Right cardiac atrium (tissue), 5 donors: ENCODE results near the gene ANXA4. TPM values are rescaled to one million over a fixed set of nuclear protein-coding genes. Genes with fewer than 3 reads are reported as not detected.
"Not testable (repeated sequence)": the region's sequence is repeated elsewhere in the genome, so short reads cannot be mapped to it uniquely, and the experiment has no call there.

Experiments used
- ATAC-seq, 2 donors: fragments of 200-7000 bp; cut with Tn5 transposase; one replicate each; pipeline versions ENCODE4 v1.8.0 to v1.9.1; 2020; ENCODE audit warnings: moderate library complexity in 2 of 2, mild to moderate bottlenecking in 1 of 2
- DNase-seq, 3 donors: peaks; one replicate each; pipeline ENCODE4 v3.0.0-alpha.2; 2020
- H3K27ac ChIP-seq: one replicate; pipeline ENCODE4 v1.5.1; 2013; ENCODE audit warnings: mild to moderate bottlenecking, low read length, control low read depth, moderate library complexity
- H3K27me3 ChIP-seq: one replicate; pipeline ENCODE4 v1.6.1; 2013; ENCODE audit not compliant: control insufficient read depth, insufficient read depth
- H3K4me1 ChIP-seq: one replicate; pipeline ENCODE4 v1.6.1; 2013; ENCODE audit warnings: low read length; ENCODE audit not compliant: control insufficient read depth, insufficient read depth
- H3K4me3 ChIP-seq: one replicate; pipeline ENCODE4 v1.5.1; 2013; ENCODE audit warnings: low read length, control low read depth
- H3K9me3 ChIP-seq: one replicate; pipeline ENCODE4 v1.6.1; 2013; ENCODE audit warnings: low read length; ENCODE audit not compliant: control insufficient read depth
- WGBS: extraction: QIAGEN DNeasy Blood & Tissue Kit; methylation state at CpG from one replicate; pipeline ENCODE4 v1.1.7; 2013; 5-methylcytosine and 5-hydroxymethylcytosine counted together
- intact Hi-C, 4 donors: fragments of 100-400 bp; cut with DNase I; formaldehyde crosslinking; loops; one replicate each; pipeline versions ENCODE4 v1.11.0 to v1.14.0; 2022 to 2023
- polyA plus RNA-seq: library from polyadenylated mRNA; stranded (reverse); fragments of 200-250 nt; gene quantifications from one replicate; pipeline ENCODE4 v1.2.3, GENCODE V29; 2013
- total RNA-seq, 4 donors: library from RNA; stranded (reverse); fragmentation: NEBNext Ultra II Directional; extraction: Animal tissue kit (Norgen Biotek cat#: 25700); gene quantifications; one replicate each; pipeline ENCODE4 v1.2.1, GENCODE V29; 2021
- donor health status: healthy with polysubstance abuse.
- donor health status: DM: no; HTN: yes; CAD: no.
- donor health status: DM: no; HTN: no; CAD: no.
- donor health status: DM: no; HTN: yes; CAD: no; lungs with severe emphysema.
- donor health status: DM: yes; HTN: yes; CAD: no.

Gene ANXA4
- total and polyA plus RNA-seq, 5 donors, result 15.4 to 43.7 (median 27.3) TPM

GRCh38 chr2:69797836-69798289 is 55.9 kb downstream of the ANXA4 start:
- DNase-seq, result no peak
- Histone ChIP-seq H3K9me3 (no peaks in the 10 kb centered on the region), H3K4me1 (peaks cover 4% of the 10 kb centered on the region), H3K27me3 (no peaks in the 10 kb centered on the region), H3K27ac (peak overlapping the region; percentile 59), H3K4me3 (no peak overlapping the region)
- no peak for ATAC-seq
- 42% methylated on average over 3 of the region's 3 CpGs for WGBS
- intact Hi-C loops, result loop anchor here in 1 of 4 donors (10.0 kb wide), 1 partner anchor 53 kb away; the partner anchor contains the start of gene ANXA4

GRCh38 chr2:69798290-69798908 is 56.5 kb downstream of the ANXA4 start:
- DNase-seq (peak; percentile 41 to 77 (median 65)), ATAC-seq (peak; percentile 78 to 92)
- intact Hi-C loops, result loop anchor here in 1 of 4 donors (10.0 kb wide), 1 partner anchor 54 kb away; the partner anchor contains the start of gene ANXA4
- no peaks in the 10 kb centered on the region for H3K27me3 ChIP-seq
- H3K4me3 ChIP-seq, result peak overlapping the region; percentile 23
- WGBS, result 18% methylated on average over 7 of the region's 7 CpGs
- H3K27ac ChIP-seq, result peak overlapping the region; percentile 51
- H3K9me3 ChIP-seq, result no peaks in the 10 kb centered on the region
- peaks cover 4% of the 10 kb centered on the region for H3K4me1 ChIP-seq

GRCh38 chr2:69798909-69799526 is 57.1 kb downstream of the ANXA4 start:
- DNase-seq (no peak), ATAC-seq (peak; percentile 44 to 74)
- Histone ChIP-seq H3K9me3 (no peaks in the 10 kb centered on the region), H3K27ac (peak overlapping the region; percentile 42), H3K4me3 (peak overlapping the region; percentile 23), H3K27me3 (no peaks in the 10 kb centered on the region), H3K4me1 (peaks cover 4% of the 10 kb centered on the region)
- intact Hi-C loops, result loop anchor here in 1 of 4 donors (10.0 kb wide), 1 partner anchor 54 kb away; the partner anchor contains the start of gene ANXA4
- 16% methylated on average over 4 of the region's 4 CpGs for WGBS

- Histone ChIP-seq H3K27me3 (no peaks in the 10 kb centered on the region), H3K4me1 (peaks cover 4% of the 10 kb centered on the region), H3K9me3 (no peaks in the 10 kb centered on the region), H3K4me3 (no peak overlapping the region), H3K27ac (no peak overlapping the region)
- ATAC-seq (no peak), DNase-seq (no peak)
- 85% methylated on average over 1 of the region's 1 CpG for WGBS
- intact Hi-C loops, result no loop called here
These were observed 59.9 kb downstream of the ANXA4 start for GRCh38 chr2:69801745-69802290.

GRCh38 chr2:69802781-69803367 is 60.9 kb downstream of the ANXA4 start:
- DNase-seq, H3K27me3 ChIP-seq, intact Hi-C loops, ATAC-seq, H3K4me3 ChIP-seq, H3K4me1 ChIP-seq, H3K9me3 ChIP-seq, H3K27ac ChIP-seq: not testable (repeated sequence)
- 90% methylated on average over 4 of the region's 4 CpGs for WGBS

- WGBS, result 80% methylated on average over 11 of the region's 11 CpGs
- Histone ChIP-seq H3K27me3 (no peaks in the 10 kb centered on the region), H3K4me3 (no peak overlapping the region), H3K4me1 (peaks cover 2% of the 10 kb centered on the region), H3K9me3 (no peaks in the 10 kb centered on the region), H3K27ac (no peak overlapping the region)
- no peak for ATAC-seq
- no peak for DNase-seq
- intact Hi-C loops, result no loop called here
These were observed 62.5 kb downstream of the ANXA4 start for GRCh38 chr2:69804416-69804815.

- Histone ChIP-seq H3K27ac (no peak overlapping the region), H3K4me3 (no peak overlapping the region), H3K4me1 (no peaks in the 10 kb centered on the region), H3K27me3 (no peaks in the 10 kb centered on the region), H3K9me3 (no peaks in the 10 kb centered on the region)
- intact Hi-C loops, result no loop called here
- 89% methylated on average over 1 of the region's 1 CpG for WGBS
- DNase-seq (no peak), ATAC-seq (no peak)
These were observed 64.0 kb downstream of the ANXA4 start for GRCh38 chr2:69805887-69806286.

GRCh38 chr2:69807821-69808540 is 66.0 kb downstream of the ANXA4 start:
- Histone ChIP-seq H3K4me3 (no peak overlapping the region), H3K27me3 (no peaks in the 10 kb centered on the region), H3K9me3 (no peaks in the 10 kb centered on the region), H3K27ac (no peak overlapping the region), H3K4me1 (no peaks in the 10 kb centered on the region)
- 91% methylated on average over 16 of the region's 16 CpGs for WGBS
- DNase-seq, result no peak
- intact Hi-C loops, result no loop called here
- no peak for ATAC-seq

- no peaks in the 10 kb centered on the region for H3K27me3 ChIP-seq
- H3K27ac ChIP-seq, result no peak overlapping the region
- no peak overlapping the region for H3K4me3 ChIP-seq
- intact Hi-C loops, result loop anchor here in 1 of 4 donors (10.0 kb wide), 1 partner anchor 256 kb away; no protein-coding TSS in a partner anchor
- no peaks in the 10 kb centered on the region for H3K4me1 ChIP-seq
- H3K9me3 ChIP-seq, result no peaks in the 10 kb centered on the region
- no peak for DNase-seq
- 91% methylated on average over 6 of the region's 6 CpGs for WGBS
- no peak for ATAC-seq
These were observed 68.6 kb downstream of the ANXA4 start for GRCh38 chr2:69810550-69810949.

- no peak overlapping the region for H3K27ac ChIP-seq
- no peaks in the 10 kb centered on the region for H3K9me3 ChIP-seq
- H3K4me1 ChIP-seq, result no peaks in the 10 kb centered on the region
- 87% methylated on average over 5 of the region's 5 CpGs for WGBS
- H3K27me3 ChIP-seq, result no peaks in the 10 kb centered on the region
- DNase-seq, result no peak
- intact Hi-C loops, result loop anchor here in 1 of 4 donors (10.0 kb wide), 1 partner anchor 256 kb away; no protein-coding TSS in a partner anchor
- H3K4me3 ChIP-seq, result no peak overlapping the region
- ATAC-seq, result no peak
These were observed 69.1 kb downstream of the ANXA4 start for GRCh38 chr2:69811018-69811417.
